ENCODE measurements around the gene RAB7B.

DNA sequence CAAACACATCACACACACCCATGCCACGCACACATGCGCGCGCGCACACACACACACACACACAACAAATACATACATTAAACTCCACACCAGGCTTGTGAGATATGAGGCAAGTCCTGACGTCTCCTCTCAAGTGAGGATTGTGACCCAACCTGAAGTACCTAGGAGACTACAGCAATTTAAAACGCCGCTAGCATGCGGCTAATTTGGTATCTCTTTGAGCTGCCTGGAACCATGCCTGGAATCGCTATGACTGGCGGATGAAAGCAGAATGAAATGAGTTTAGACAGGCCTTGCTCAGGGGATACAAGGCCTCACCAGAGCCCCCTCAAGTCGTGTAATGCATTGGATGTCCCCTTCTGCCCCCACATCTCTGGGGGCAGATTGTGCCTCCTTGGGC, 1.6 kb upstream of the RAB7B start:
- TF ChIP-seq, protein P1, sequence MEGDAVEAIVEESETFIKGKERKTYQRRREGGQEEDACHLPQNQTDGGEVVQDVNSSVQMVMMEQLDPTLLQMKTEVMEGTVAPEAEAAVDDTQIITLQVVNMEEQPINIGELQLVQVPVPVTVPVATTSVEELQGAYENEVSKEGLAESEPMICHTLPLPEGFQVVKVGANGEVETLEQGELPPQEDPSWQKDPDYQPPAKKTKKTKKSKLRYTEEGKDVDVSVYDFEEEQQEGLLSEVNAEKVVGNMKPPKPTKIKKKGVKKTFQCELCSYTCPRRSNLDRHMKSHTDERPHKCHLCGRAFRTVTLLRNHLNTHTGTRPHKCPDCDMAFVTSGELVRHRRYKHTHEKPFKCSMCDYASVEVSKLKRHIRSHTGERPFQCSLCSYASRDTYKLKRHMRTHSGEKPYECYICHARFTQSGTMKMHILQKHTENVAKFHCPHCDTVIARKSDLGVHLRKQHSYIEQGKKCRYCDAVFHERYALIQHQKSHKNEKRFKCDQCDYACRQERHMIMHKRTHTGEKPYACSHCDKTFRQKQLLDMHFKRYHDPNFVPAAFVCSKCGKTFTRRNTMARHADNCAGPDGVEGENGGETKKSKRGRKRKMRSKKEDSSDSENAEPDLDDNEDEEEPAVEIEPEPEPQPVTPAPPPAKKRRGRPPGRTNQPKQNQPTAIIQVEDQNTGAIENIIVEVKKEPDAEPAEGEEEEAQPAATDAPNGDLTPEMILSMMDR (IDR thresholded peaks at IDR 0.05), result no peak
- TF ChIP-seq POLR2A (IDR thresholded peaks at IDR 0.05), result no peak

Data from lower leg skin (tissue), 3 donors.